ENCODE measurements around the gene CHSY1. TPM values are rescaled to one million over a fixed set of nuclear protein-coding genes. Genes with fewer than 3 reads are reported as not detected.

Gene CHSY1
- total and polyA plus RNA-seq, 2 of the 4 experiments (the other 2 are of a cell fraction): 40.9 to 53.2 TPM

GRCh38 chr15:101201411-101202174, 50.3 kb downstream of the CHSY1 start:
- H4K91ac ChIP-seq (ENCODE audit: insufficient read depth, low read depth, low read length): peak overlapping the region; percentile 92
- in situ Hi-C loops (cut with MboI; ENCODE audit: low sequenced_read_pairs) (no loop called here), intact Hi-C loops (cut with micrococcal nuclease) (loop anchor here (2.0 kb wide), 1 partner anchor 49 kb away; no protein-coding TSS in a partner anchor), dilution Hi-C loops (cut with HindIII; ENCODE audit: low sequenced_read_pairs, unreplicated experiment) (no loop called here)
- peak overlapping the region; percentile 81; the same call in 1 of the 3 replicates for H2BK15ac ChIP-seq (ENCODE audit: low read depth, low read length)
- H4K5ac ChIP-seq (ENCODE audit: low read depth, low read length): 0 out of 2 replicates have a peak overlapping the region, but pooled peaks have one; percentile 1
- peak overlapping the region; percentile 93 for H3K4ac ChIP-seq (ENCODE audit: low read depth, low read length)
- H2BK20ac ChIP-seq (ENCODE audit: low read depth, low read length): peak overlapping the region; percentile 87
- peak overlapping the region; percentile 84 for H2BK5ac ChIP-seq (ENCODE audit: low read depth, low read length, poor library complexity, severe bottlenecking)
- peaks cover 65% of the 10 kb centered on the region for H4K20me1 ChIP-seq (ENCODE audit: insufficient read depth, low read length)
- H3K27ac ChIP-seq (ENCODE audit: insufficient read depth, low read length): peak overlapping the region; percentile 83
- H3K18ac ChIP-seq (ENCODE audit: low read depth, low read length): peak overlapping the region; percentile 22; the same call in 1 of the 2 replicates
- H3K23ac ChIP-seq (ENCODE audit: low read depth, low read length): peak overlapping the region; percentile 35; the same call in 1 of the 2 replicates
- peaks cover 3 to 57% of the 10 kb centered on the region in 2 experiments; a peak in 2 of 4 replicates for H3K79me1 ChIP-seq (ENCODE audit: low read depth in 1 of 2, low read length in 2 of 2)
- H3K4me3 ChIP-seq (ENCODE audit: insufficient read depth, low read depth, low read length): no peak overlapping the region
- ChIA-PET CTCF (interaction anchor here (0.6 to 1.0 kb wide), 2 partner anchors 50 to 82 kb away, joined by 3 read pairs; partner anchors contain the start of gene CHSY1), POLR2A (ENCODE audit: unreplicated experiment) (interaction anchor here (0.9 kb wide), 1 partner anchor 50 kb away, joined by 3 read pairs; the partner anchor contains the start of gene CHSY1)
- peak overlapping the region; percentile 15 for H2AFZ ChIP-seq (replicated peaks; ENCODE audit: low read length, poor library complexity)
- H4K8ac ChIP-seq (ENCODE audit: low read depth in 2 of 2, low read length in 2 of 2): peak overlapping the region; percentile 28 to 84; a peak in 2 of 4 replicates
- peak overlapping the region; percentile 64 for H3K4me2 ChIP-seq (ENCODE audit: low read depth, low read length)
- BruUV-seq (replicated peaks): no TSS peak
- H3K4me1 ChIP-seq (ENCODE audit: control insufficient read depth, insufficient read depth, low read length): peaks cover 36% of the 10 kb centered on the region
- WGBS, 2 experiments (ENCODE audit: extremely low coverage in 2 of 2, insufficient read length in 1 of 2): no CpG with 5 or more reads among the region's 5 CpGs
- H3K9me3 ChIP-seq (ENCODE audit: control insufficient read depth, insufficient read depth, low read length): no peaks in the 10 kb centered on the region
- H3K27me3 ChIP-seq (ENCODE audit: control insufficient read depth, insufficient read depth, low read length): no peaks in the 10 kb centered on the region
- ATAC-seq (ENCODE audit: low read depth) (peak; percentile 93), DNase-seq (peak; percentile 99)
- peak overlapping the region; percentile 62; the same call in 1 of the 2 replicates for H3K56ac ChIP-seq (ENCODE audit: extremely low read depth, insufficient read depth, low read length)
- H3K14ac ChIP-seq (replicated peaks; ENCODE audit: low read depth, low read length): peak overlapping the region; percentile 77
- H3K9me1 ChIP-seq (ENCODE audit: insufficient read depth, low read length): peaks cover 32% of the 10 kb centered on the region
- H3K9ac ChIP-seq (ENCODE audit: low read depth, low read length): peak overlapping the region; percentile 43
- peak overlapping the region; percentile 88 for H2AK9ac ChIP-seq (replicated peaks; ENCODE audit: low read depth, low read length, poor library complexity)
- H2AK5ac ChIP-seq (ENCODE audit: low read depth, low read length): peak overlapping the region; percentile 95
- H3K36me3 ChIP-seq (ENCODE audit: control insufficient read depth, insufficient read depth, low read length): no peaks in the 10 kb centered on the region
- H2BK120ac ChIP-seq (ENCODE audit: low read depth, low read length): peak overlapping the region; percentile 85
- TF ChIP-seq ELK1 (IDR thresholded peaks at IDR 0.05; ENCODE audit: borderline replicate concordance, low read depth, low read length) (no peak), SMC3 (IDR thresholded peaks at IDR 0.05; ENCODE audit: low read depth, low read length) (no peak), CTCF (conservative IDR thresholded peaks at IDR 0.05; ENCODE audit: low read depth, low read length) (no peak), POLR2A (IDR thresholded peaks at IDR 0.05; ENCODE audit: low read depth, low read length) (peak; percentile 61; the same call in 1 of the 2 replicates), CHD1 (IDR thresholded peaks at IDR 0.05; ENCODE audit: low read depth, low read length) (no peak), BHLHE40 (IDR thresholded peaks at IDR 0.05; ENCODE audit: low read depth, low read length) (no peak), MAFK (IDR thresholded peaks at IDR 0.05; ENCODE audit: low read depth, low read length) (no peak), RCOR1 (IDR thresholded peaks at IDR 0.05; ENCODE audit: insufficient replicate concordance, low read length) (no peak), RAD21 (IDR thresholded peaks at IDR 0.05; ENCODE audit: low read length) (no peak), CEBPB (IDR thresholded peaks at IDR 0.05; ENCODE audit: low read depth, low read length) (peak; percentile 47; the same call in 1 of the 2 replicates), MXI1 (IDR thresholded peaks at IDR 0.05; ENCODE audit: borderline replicate concordance, low read depth, low read length) (no peak), FOS (IDR thresholded peaks at IDR 0.05; ENCODE audit: low read depth, low read length) (peak; percentile 73), MAZ (IDR thresholded peaks at IDR 0.05; ENCODE audit: borderline replicate concordance, low read depth, low read length) (peak; percentile 86), RFX5 (IDR thresholded peaks at IDR 0.05; ENCODE audit: low read depth, low read length) (0 out of 2 replicates have a peak, but pooled peaks have one; percentile 36)
